Measurements from ENCODE around the gene SMOC1.

The SMOC1 gene

GRCh38 chr14:70018230-70018629, 139.0 kb downstream of the SMOC1 start:
- TF ChIP-seq, protein P1, sequence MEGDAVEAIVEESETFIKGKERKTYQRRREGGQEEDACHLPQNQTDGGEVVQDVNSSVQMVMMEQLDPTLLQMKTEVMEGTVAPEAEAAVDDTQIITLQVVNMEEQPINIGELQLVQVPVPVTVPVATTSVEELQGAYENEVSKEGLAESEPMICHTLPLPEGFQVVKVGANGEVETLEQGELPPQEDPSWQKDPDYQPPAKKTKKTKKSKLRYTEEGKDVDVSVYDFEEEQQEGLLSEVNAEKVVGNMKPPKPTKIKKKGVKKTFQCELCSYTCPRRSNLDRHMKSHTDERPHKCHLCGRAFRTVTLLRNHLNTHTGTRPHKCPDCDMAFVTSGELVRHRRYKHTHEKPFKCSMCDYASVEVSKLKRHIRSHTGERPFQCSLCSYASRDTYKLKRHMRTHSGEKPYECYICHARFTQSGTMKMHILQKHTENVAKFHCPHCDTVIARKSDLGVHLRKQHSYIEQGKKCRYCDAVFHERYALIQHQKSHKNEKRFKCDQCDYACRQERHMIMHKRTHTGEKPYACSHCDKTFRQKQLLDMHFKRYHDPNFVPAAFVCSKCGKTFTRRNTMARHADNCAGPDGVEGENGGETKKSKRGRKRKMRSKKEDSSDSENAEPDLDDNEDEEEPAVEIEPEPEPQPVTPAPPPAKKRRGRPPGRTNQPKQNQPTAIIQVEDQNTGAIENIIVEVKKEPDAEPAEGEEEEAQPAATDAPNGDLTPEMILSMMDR (IDR thresholded peaks at IDR 0.05; ENCODE audit: low read depth, low read length): no peak
- no peak overlapping the region for H3K4me3 ChIP-seq (ENCODE audit: low read depth, low read length)

DNA sequence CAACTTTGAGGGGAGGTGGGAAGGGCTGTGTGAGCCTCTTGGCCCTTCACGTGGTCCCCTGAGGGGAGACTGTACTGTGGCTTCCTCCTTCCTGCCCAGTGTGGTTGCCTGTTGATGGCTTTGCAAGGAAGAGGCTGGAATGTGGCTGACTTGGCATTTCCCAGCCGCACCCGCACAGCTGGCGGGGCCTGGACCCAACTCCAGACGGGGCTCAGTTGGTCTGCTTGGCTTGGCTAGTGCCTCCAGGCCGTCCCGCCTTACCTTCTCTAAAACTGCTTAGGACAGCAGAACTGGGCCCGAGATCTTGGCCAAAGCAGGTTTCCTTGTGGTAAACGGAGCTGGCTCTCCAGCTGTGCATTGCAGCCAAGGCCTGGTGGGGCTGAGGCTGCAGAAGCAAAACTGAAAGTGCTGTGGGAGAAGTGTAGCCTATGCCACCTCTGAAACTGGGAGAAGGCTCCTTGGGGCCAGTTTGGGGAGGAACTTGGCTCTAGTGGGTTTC, 139.5 kb downstream of the SMOC1 start:
- H3K4me3 ChIP-seq (ENCODE audit: low read depth, low read length): no peak overlapping the region
- TF ChIP-seq, protein P1 (IDR thresholded peaks at IDR 0.05; ENCODE audit: low read depth, low read length): no peak

DNA sequence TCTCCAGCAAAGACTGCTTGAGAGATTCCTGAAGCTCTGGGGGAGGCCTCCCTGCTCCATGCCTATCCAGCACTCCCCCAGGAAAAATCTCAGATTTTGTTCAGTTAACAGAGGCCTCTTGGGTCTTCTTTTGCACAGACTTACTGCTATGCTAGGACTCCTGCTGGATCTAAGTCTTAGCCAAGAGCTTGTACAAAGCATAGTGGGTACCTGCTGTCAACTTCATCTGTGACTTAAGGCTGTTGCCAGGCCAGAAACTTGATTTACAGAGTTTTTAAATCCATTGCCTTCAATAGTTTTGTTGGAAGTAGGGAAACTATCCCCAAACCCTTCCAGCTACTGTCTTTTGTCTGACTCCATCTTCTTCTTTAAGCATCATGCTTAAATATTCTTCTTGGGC, 140.5 kb downstream of the SMOC1 start:
- TF ChIP-seq, protein P1 (IDR thresholded peaks at IDR 0.05; ENCODE audit: low read depth, low read length): no peak

GRCh38 chr14:70020352-70021170, 141.3 kb downstream of the SMOC1 start:
- TF ChIP-seq, protein P1 (IDR thresholded peaks at IDR 0.05; ENCODE audit: low read depth, low read length): no peak
- H3K4me3 ChIP-seq (ENCODE audit: low read depth, low read length): no peak overlapping the region

More for the DNA sequence above, 140.5 kb downstream of the SMOC1 start:
- no peak overlapping the region for H3K4me3 ChIP-seq (ENCODE audit: low read depth, low read length)

DNA sequence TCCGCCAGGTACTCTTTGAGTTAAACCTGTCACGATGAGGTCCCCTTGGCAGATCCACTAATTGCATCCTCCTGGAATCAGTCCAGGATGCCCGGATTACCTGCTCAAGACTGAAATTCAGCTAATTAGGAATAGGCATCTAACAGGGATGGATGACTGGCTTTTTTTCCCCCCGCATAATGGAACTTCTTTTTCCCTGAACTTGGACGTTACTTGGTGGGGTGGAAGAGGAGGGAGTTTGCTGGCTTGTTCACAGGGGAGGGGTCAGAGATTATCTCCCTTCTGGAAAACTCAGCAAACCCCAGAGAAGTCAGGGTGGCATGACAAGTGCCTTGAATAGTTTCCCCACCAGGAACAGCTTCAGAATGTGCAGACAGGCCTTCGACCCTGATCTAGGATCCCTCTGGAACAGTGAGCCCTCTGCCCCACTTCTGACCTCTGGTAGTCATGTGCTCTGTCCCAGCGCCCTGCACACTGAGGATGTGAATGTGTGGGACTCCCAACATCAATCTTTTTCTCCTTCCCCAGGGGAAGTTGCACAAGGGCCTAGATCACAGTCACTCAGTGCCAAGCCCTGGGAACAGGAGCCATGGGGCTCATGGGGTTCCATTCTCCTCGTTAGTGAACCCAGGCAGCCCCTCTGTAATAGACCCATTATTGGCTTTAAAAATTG, 142.5 kb downstream of the SMOC1 start:
- no peak overlapping the region for H3K4me3 ChIP-seq (ENCODE audit: low read depth, low read length)
- TF ChIP-seq, protein P1 (IDR thresholded peaks at IDR 0.05; ENCODE audit: low read depth, low read length): no peak

DNA sequence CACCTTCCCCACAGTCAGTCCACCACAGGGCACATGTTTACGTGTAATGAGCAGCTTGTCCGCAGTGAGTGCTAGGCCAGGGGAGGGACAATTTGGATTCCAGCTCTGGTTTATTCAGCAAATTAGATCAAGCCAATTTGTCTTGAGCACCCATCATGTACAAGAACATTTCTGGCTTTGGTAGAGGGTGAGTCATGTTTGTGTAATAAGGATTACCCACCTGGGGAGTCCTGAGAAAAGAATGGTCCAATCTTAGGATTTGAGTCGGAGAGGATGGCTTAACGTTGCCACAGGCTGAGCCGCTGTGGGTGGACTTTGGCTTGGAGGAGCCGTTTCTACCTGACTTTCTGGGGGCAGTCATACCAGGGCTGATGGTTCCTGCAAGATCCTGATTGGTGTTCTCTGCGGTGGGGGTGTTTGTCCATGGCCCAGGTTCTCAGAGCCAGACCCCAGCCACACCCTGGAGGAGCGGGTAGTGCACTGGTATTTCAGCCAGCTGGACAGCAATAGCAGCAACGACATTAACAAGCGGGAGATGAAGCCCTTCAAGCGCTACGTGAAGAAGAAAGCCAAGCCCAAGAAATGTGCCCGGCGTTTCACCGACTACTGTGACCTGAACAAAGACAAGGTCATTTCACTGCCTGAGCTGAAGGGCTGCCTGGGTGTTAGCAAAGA, 143.7 kb downstream of the SMOC1 start:
- no peak overlapping the region for H3K4me3 ChIP-seq (ENCODE audit: low read depth, low read length)
- TF ChIP-seq, protein P1 (IDR thresholded peaks at IDR 0.05; ENCODE audit: low read depth, low read length): no peak
